ENCODE measurements around the gene MSRB1. TPM values are rescaled to one million over a fixed set of nuclear protein-coding genes. Genes with fewer than 3 reads are reported as not detected.

The MSRB1 gene
- total RNA-seq, 1 experiment from 2014 or later: 18.3 TPM

GRCh38 chr16:1923299-1924034 lies 19.5 kb downstream of the MSRB1 start:
- peak overlapping the region; percentile 13 for H2AFZ ChIP-seq (ENCODE audit: low read depth, low read length, poor library complexity, severe bottlenecking)
- H3K9me3 ChIP-seq (ENCODE audit: control insufficient read depth in 1 of 2, insufficient read depth in 1 of 2, low read depth in 1 of 2, low read length in 2 of 2): no peaks in the 10 kb centered on the region
- H3K27me3 ChIP-seq (ENCODE audit: insufficient read depth, low read length): no peaks in the 10 kb centered on the region
- H3K27ac ChIP-seq (ENCODE audit: low read depth, low read length): peak overlapping the region; percentile 55
- BruUV-seq (replicated peaks): no TSS peak
- POLR2A ChIA-PET: interaction anchor here (1.0 to 2.1 kb wide), 3 partner anchors 41 to 49 kb away, joined by 3 to 8 read pairs (median 4); partner anchors contain the start of genes RPS2 and TBL3
- intact Hi-C loops (cut with micrococcal nuclease): no loop called here
- no peaks in the 10 kb centered on the region for H3K9me2 ChIP-seq (ENCODE audit: insufficient read depth)
- peak; percentile 56 for DNase-seq (ENCODE audit: low read depth, low spot score)
- TF ChIP-seq CTCF (IDR thresholded peaks at IDR 0.05 in 2 of 3, conservative IDR thresholded peaks at IDR 0.05 in 1 of 3; ENCODE audit: borderline replicate concordance in 1 of 3, insufficient read depth in 1 of 3, low read depth in 2 of 3, low read length in 2 of 3): peak in 2 of 3 experiments; percentile 50 to 59; a peak in 5 of 6 replicates
- TF ChIP-seq CEBPB (IDR thresholded peaks at IDR 0.05; ENCODE audit: low read depth): no peak
- TF ChIP-seq TCF7L2 (IDR thresholded peaks at IDR 0.05; ENCODE audit: borderline replicate concordance, extremely low read depth, insufficient read depth, insufficient read length): no peak
- 0 out of 2 replicates have a peak, but pooled peaks have one; percentile 13 for TF ChIP-seq CBX3 (IDR thresholded peaks at IDR 0.05; ENCODE audit: low read depth)
- TF ChIP-seq POLR2AphosphoS5 (IDR thresholded peaks at IDR 0.05; ENCODE audit: low read depth, low read length): peak; percentile 25; the same call in 1 of the 2 replicates
- no peak for TF ChIP-seq FOSL1 (IDR thresholded peaks at IDR 0.05; ENCODE audit: low read depth)
- H3K9ac ChIP-seq (ENCODE audit: low read length): peak overlapping the region; percentile 49
- RAD21 ChIA-PET (ENCODE audit: low non-redundant PET in 1 of 2, low total read pairs in 2 of 2, uncharacterized antibody in 2 of 2, unreplicated experiment in 2 of 2): interaction anchor here in 1 of 2 experiments (0.7 kb wide), 1 partner anchor 51 kb away, joined by 3 read pairs; the partner anchor contains the start of gene MEIOB
- no peaks in the 10 kb centered on the region for H4K20me1 ChIP-seq (ENCODE audit: insufficient read depth)
- peak overlapping the region; percentile 16 to 33; a peak in 1 of 4 replicates for H3K4me3 ChIP-seq (replicated peaks in 1 of 2; ENCODE audit: low read depth in 1 of 2, low read length in 2 of 2)
- H3K4me1 ChIP-seq (ENCODE audit: control insufficient read depth in 1 of 2, insufficient read depth in 2 of 2, low read length in 2 of 2): peaks cover 22 to 32% of the 10 kb centered on the region in 2 experiments
- H3K4me2 ChIP-seq (ENCODE audit: low read length): peak overlapping the region; percentile 72
- H3K79me2 ChIP-seq (ENCODE audit: insufficient read depth, low read length): no peaks in the 10 kb centered on the region
- peak; percentile 85 for ATAC-seq
- CTCF ChIA-PET: interaction anchor here (0.7 to 1.3 kb wide), 8 partner anchors 9 to 217 kb away, joined by 3 to 6 read pairs (median 4); partner anchors contain the start of gene MSRB1
- H3K36me3 ChIP-seq (ENCODE audit: control insufficient read depth in 1 of 2, insufficient read depth in 2 of 2, low read length in 2 of 2): no peaks in the 10 kb centered on the region

All from HCT116 (cell line).